Chondrocyte (in vitro differentiated cells): ENCODE measurements around the gene OXSR1. TPM values are rescaled to one million over a fixed set of nuclear protein-coding genes. Genes with fewer than 3 reads are reported as not detected.
"Not testable (repeated sequence)": the region's sequence is repeated elsewhere in the genome, so short reads cannot be mapped to it uniquely, and the experiment has no call there.

ENCODE experiments used
- DNase-seq: peaks from one replicate; pipeline ENCODE4 v3.0.0; 2021; ENCODE audit warnings: mixed read lengths, low spot score
- H3K27ac Mint-ChIP-seq: one replicate; pipeline ENCODE4 v1.8.0; 2021; ENCODE audit warnings: mild to moderate bottlenecking, moderate library complexity, mixed read lengths; ENCODE audit not compliant: unreplicated experiment
- H3K27me3 Mint-ChIP-seq: 2 replicates; pipeline ENCODE4 v1.8.0; 2021; ENCODE audit warnings: low read depth, mixed read lengths
- H3K36me3 Mint-ChIP-seq: 2 replicates; pipeline ENCODE4 v1.8.0; 2021; ENCODE audit warnings: low read depth, mixed read lengths
- H3K4me1 Mint-ChIP-seq: 2 replicates; pipeline ENCODE4 v1.8.0; 2021; ENCODE audit warnings: low read depth, mild to moderate bottlenecking, mixed read lengths
- H3K4me3 Mint-ChIP-seq: one replicate; pipeline ENCODE4 v1.8.0; 2021; ENCODE audit warnings: mild to moderate bottlenecking, moderate library complexity, mixed read lengths; ENCODE audit not compliant: unreplicated experiment
- H3K9me3 Mint-ChIP-seq: 2 replicates; pipeline ENCODE4 v1.8.0; 2021; ENCODE audit warnings: low read depth, mixed read lengths
- CTCF ChIP-seq: fragments of 200-600 bp; sonication (generic); IDR thresholded peaks from 2 replicates; pipeline ENCODE4 v1.5.0; 2021; ENCODE audit warnings: antibody characterized with exemption, mild to moderate bottlenecking, moderate library complexity
- total RNA-seq: library from RNA; stranded (reverse); gene quantifications from 3 replicates; pipeline ENCODE4 v1.2.1, GENCODE V29; 2021

OXSR1 gene
- total RNA-seq, 1 donor from 2014 or later, result 76.0 TPM

DNA sequence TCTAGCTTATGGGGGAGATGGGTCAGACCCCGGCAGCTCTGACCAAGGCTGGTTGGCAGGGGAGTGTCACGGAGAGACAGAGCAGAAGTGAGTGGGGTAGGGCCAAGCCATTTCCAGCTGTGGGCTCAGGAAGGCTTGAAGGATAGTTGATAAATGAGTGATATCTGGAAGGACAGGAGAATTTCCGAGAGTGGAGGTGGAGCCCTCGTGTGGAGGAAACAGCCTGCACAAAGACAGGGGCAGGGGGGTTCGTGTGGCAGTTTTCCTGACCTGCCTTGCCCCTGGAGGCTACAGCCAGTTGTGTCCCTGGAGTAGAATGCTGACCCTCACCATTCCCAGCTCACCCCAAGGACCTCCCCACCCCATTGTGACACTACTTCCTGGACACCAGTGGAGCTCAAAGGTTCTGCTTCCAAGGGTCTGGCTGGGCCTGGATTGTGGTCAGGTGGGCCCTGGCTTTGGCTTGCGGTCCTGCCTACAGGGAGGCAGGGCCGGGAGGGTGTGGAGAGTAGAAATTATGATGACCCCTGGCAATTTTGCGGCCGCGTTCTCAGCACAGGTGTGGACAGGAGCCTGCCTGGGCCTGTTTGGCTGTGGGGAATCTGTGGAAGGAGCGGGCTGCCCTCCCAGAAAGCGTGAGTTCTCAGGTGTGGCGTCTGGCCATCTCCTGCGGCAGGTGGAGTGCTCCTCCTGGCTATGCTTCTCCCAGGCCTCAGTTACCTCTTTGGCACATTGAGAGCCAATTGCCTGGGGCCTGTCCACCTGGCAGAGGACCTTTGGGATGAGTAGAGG, 116.8 kb downstream of the OXSR1 start, which contains the start of gene SLC22A14:
TSS of gene SLC22A14 (plus strand) at position 400 of the 792 bp plus-strand sequence. CDS start 23,733 bp downstream, outside the sequence.
- peak; percentile 29 for TF ChIP-seq CTCF
- H3K36me3 Mint-ChIP-seq, result peaks cover 27% of the 10 kb centered on the region
- no peak within 1 kb of the TSS for H3K27ac Mint-ChIP-seq
- no peak within 1 kb of the TSS for H3K4me3 Mint-ChIP-seq
- H3K27me3 Mint-ChIP-seq, result no peaks in the 10 kb centered on the region
- H3K9me3 Mint-ChIP-seq, result no peaks in the 10 kb centered on the region
- H3K4me1 Mint-ChIP-seq, result no peaks in the 10 kb centered on the region
- DNase-seq, result no peak

- Mint-ChIP-seq H3K27me3 (no peaks in the 10 kb centered on the region), H3K4me1 (no peaks in the 10 kb centered on the region), H3K36me3 (peaks cover 17% of the 10 kb centered on the region), H3K9me3 (no peaks in the 10 kb centered on the region), H3K27ac (no peak overlapping the region), H3K4me3 (no peak overlapping the region)
- DNase-seq, result no peak
- no peak for TF ChIP-seq CTCF
These were observed 118.7 kb downstream of the OXSR1 start for GRCh38 chr3:38283810-38284755.

- TF ChIP-seq CTCF, result no peak
- no peaks in the 10 kb centered on the region for H3K9me3 Mint-ChIP-seq
- no peak for DNase-seq
- no peaks in the 10 kb centered on the region for H3K27me3 Mint-ChIP-seq
- peaks cover 15% of the 10 kb centered on the region for H3K36me3 Mint-ChIP-seq
- no peaks in the 10 kb centered on the region for H3K4me1 Mint-ChIP-seq
- no peak overlapping the region for H3K4me3 Mint-ChIP-seq
- no peak overlapping the region for H3K27ac Mint-ChIP-seq
These were observed 119.4 kb downstream of the OXSR1 start for GRCh38 chr3:38284756-38285150.

DNA sequence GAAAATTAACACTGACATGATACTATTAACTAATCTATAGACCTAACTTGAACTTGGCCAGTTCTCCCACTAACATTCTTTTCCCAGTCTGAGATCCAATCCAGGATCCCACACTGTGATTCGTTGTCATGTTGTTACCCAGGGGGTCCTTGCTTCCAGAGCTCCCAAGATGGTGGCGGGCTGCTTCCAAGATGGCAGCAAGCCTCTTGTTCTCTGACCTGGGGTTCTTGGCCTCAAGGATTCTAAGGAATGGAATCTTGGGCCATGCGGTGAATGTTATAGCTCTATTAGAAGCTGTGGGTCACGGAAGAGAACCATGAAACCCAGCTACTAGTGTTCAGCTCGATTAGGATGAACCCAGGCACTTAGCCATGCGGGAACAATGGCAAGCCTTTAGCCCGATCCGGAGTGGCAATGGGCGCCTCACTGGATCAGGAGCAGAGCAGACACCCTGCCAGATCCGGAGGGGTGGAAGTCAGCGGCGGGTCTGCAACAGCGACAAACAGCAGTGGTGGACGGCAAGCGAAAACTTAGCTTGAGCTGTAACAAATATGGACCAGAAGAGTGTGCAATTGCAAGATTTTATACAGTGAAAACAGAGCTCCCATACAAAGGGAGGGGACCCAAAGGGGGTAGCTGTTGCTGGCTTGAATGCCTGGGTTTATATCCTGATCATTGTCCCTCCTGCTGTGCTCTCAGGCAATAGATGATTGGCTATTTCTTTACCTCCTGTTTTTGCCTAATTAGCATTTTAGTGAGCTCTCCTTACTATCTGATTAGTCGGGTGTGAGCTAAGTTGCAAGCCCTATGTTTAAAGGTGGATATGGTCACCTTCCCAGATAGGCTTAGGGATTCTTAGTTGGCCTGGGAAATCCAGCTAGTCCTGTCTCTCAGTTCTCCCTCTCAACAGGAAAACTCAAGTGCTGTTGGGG, 124.2 kb downstream of the OXSR1 start:
- not testable (repeated sequence) for H3K36me3 Mint-ChIP-seq, H3K4me1 Mint-ChIP-seq, H3K27ac Mint-ChIP-seq, H3K27me3 Mint-ChIP-seq, H3K9me3 Mint-ChIP-seq, DNase-seq, H3K4me3 Mint-ChIP-seq

DNA sequence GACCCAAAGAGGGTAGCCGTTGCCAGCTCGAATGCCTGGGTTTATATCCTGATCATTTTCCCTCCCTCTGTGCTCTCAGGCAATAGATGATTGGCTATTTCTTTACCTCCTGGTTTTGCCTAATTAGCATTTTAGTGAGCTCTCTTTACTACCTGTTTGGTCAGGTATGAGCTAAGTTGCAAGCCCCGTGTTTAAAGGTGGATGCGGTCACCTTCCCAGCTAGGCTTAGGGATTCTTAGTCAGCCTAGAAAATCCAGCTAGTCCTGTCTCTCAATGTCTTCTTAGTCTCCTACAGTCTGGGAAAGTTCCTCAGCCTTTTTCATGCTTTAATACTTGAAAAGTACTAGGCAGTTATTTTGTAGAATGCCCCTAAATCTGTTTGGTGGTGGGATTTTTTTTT, 131.7 kb downstream of the OXSR1 start:
- not testable (repeated sequence) for H3K4me1 Mint-ChIP-seq, DNase-seq, H3K27me3 Mint-ChIP-seq, H3K4me3 Mint-ChIP-seq, H3K36me3 Mint-ChIP-seq, H3K27ac Mint-ChIP-seq, H3K9me3 Mint-ChIP-seq
